IPS DF 6.9 (cell line): ENCODE results near the gene BMAL1.
"Not testable (repeated sequence)": the region's sequence is repeated elsewhere in the genome, so short reads cannot be mapped to it uniquely, and the experiment has no call there.

Experiments
- DNase-seq: peaks from one replicate; pipeline ENCODE4 v3.0.0-alpha.2; 2013; ENCODE audit warnings: low read depth, low spot score
- H3K27ac ChIP-seq: one replicate; pipeline ENCODE4 v1.5.1; 2013; ENCODE audit warnings: low read length, control low read depth
- H3K27me3 ChIP-seq: 2 replicates; pipeline ENCODE4 v1.6.1; 2013; ENCODE audit warnings: mild to moderate bottlenecking, low read length; ENCODE audit not compliant: control insufficient read depth, insufficient read depth
- H3K36me3 ChIP-seq: 2 replicates; pipeline ENCODE4 v1.6.1; 2013; ENCODE audit warnings: low read length; ENCODE audit not compliant: control insufficient read depth, insufficient read depth
- H3K4me1 ChIP-seq: 2 replicates; pipeline ENCODE4 v1.6.1; 2013; ENCODE audit warnings: low read length; ENCODE audit not compliant: control insufficient read depth, insufficient read depth
- H3K4me3 ChIP-seq: 2 replicates; pipeline ENCODE4 v1.5.1; 2013; ENCODE audit warnings: mild to moderate bottlenecking, low read length
- H3K9me3 ChIP-seq: 2 replicates; pipeline ENCODE4 v1.6.1; 2013; ENCODE audit warnings: low read length, inconsistent platforms; ENCODE audit not compliant: control insufficient read depth, insufficient read depth
- WGBS: extraction: QIAGEN DNeasy Blood & Tissue Kit; methylation state at CpG from one replicate; pipeline ENCODE4 v1.1.7; 2013; ENCODE audit warnings: mixed read lengths, missing lambda C conversion rate; ENCODE audit not compliant: insufficient read length, insufficient coverage; 5-methylcytosine and 5-hydroxymethylcytosine counted together

The BMAL1 gene

GRCh38 chr11:13378316-13378715 is 100.7 kb downstream of the BMAL1 start:
- H3K27me3 ChIP-seq, result no peaks in the 10 kb centered on the region
- no CpG with 5 or more reads among the region's 2 CpGs for WGBS
- no peaks in the 10 kb centered on the region for H3K36me3 ChIP-seq
- no peak overlapping the region for H3K27ac ChIP-seq
- no peaks in the 10 kb centered on the region for H3K4me1 ChIP-seq
- H3K4me3 ChIP-seq, result no peak overlapping the region
- no peaks in the 10 kb centered on the region; the same call in 1 of the 2 replicates for H3K9me3 ChIP-seq
- no peak for DNase-seq

GRCh38 chr11:13380731-13381130 is 103.1 kb downstream of the BMAL1 start:
- WGBS, result no CpG with 5 or more reads among the region's 2 CpGs
- Histone ChIP-seq H3K27ac (no peak overlapping the region), H3K36me3 (no peaks in the 10 kb centered on the region)

GRCh38 chr11:13382751-13383150 is 105.2 kb downstream of the BMAL1 start:
- Histone ChIP-seq H3K9me3 (no peaks in the 10 kb centered on the region; the same call in 1 of the 2 replicates), H3K27ac (no peak overlapping the region), H3K4me3 (no peak overlapping the region), H3K27me3 (no peaks in the 10 kb centered on the region), H3K4me1 (no peaks in the 10 kb centered on the region), H3K36me3 (no peaks in the 10 kb centered on the region)
- WGBS, result no CpG with 5 or more reads among the region's 3 CpGs
- no peak for DNase-seq

More at GRCh38 chr11:13380731-13381130, 103.1 kb downstream of the BMAL1 start:
- DNase-seq, result no peak
- Histone ChIP-seq H3K9me3 (no peaks in the 10 kb centered on the region; the same call in 1 of the 2 replicates), H3K4me1 (no peaks in the 10 kb centered on the region), H3K27me3 (no peaks in the 10 kb centered on the region), H3K4me3 (no peak overlapping the region)

GRCh38 chr11:13384908-13385640 is 107.5 kb downstream of the BMAL1 start:
- Histone ChIP-seq H3K4me3 (no peak overlapping the region), H3K36me3 (peaks cover 4% of the 10 kb centered on the region; the same call in 1 of the 2 replicates), H3K9me3 (no peaks in the 10 kb centered on the region; the same call in 1 of the 2 replicates), H3K27me3 (no peaks in the 10 kb centered on the region), H3K4me1 (no peaks in the 10 kb centered on the region), H3K27ac (no peak overlapping the region)
- no CpG with 5 or more reads among the region's 4 CpGs for WGBS
- peak; percentile 18 for DNase-seq

- no CpG with 5 or more reads among the region's 2 CpGs for WGBS
- Histone ChIP-seq H3K4me3 (no peak overlapping the region), H3K27me3 (no peaks in the 10 kb centered on the region), H3K4me1 (no peaks in the 10 kb centered on the region), H3K27ac (no peak overlapping the region), H3K36me3 (peaks cover 4% of the 10 kb centered on the region; the same call in 1 of the 2 replicates), H3K9me3 (no peaks in the 10 kb centered on the region)
- DNase-seq, result no peak
Measured at GRCh38 chr11:13386567-13386966, 109.0 kb downstream of the BMAL1 start.

- WGBS, result no CpG with 5 or more reads among the region's 5 CpGs
- Histone ChIP-seq H3K27ac (no peak overlapping the region), H3K9me3 (no peaks in the 10 kb centered on the region), H3K4me3 (no peak overlapping the region), H3K27me3 (no peaks in the 10 kb centered on the region), H3K36me3 (peaks cover 4% of the 10 kb centered on the region; the same call in 1 of the 2 replicates), H3K4me1 (no peaks in the 10 kb centered on the region)
- no peak for DNase-seq
Measured at GRCh38 chr11:13388741-13389140, 111.2 kb downstream of the BMAL1 start.

- DNase-seq, result no peak
- H3K4me3 ChIP-seq, result no peak overlapping the region
- WGBS, result no CpG with 5 or more reads among the region's 1 CpG
- H3K36me3 ChIP-seq, result peaks cover 4% of the 10 kb centered on the region; the same call in 1 of the 2 replicates
- no peaks in the 10 kb centered on the region for H3K27me3 ChIP-seq
- no peak overlapping the region for H3K27ac ChIP-seq
- no peaks in the 10 kb centered on the region for H3K9me3 ChIP-seq
- H3K4me1 ChIP-seq, result no peaks in the 10 kb centered on the region
Measured at GRCh38 chr11:13391217-13391616, 113.6 kb downstream of the BMAL1 start.

GRCh38 chr11:13398335-13398734 is 120.7 kb downstream of the BMAL1 start:
- not testable (repeated sequence) for H3K4me1 ChIP-seq

GRCh38 chr11:13405220-13405619 is 127.6 kb downstream of the BMAL1 start:
- Histone ChIP-seq H3K4me3 (no peak overlapping the region), H3K27ac (no peak overlapping the region), H3K4me1 (no peaks in the 10 kb centered on the region), H3K27me3 (no peaks in the 10 kb centered on the region), H3K9me3 (no peaks in the 10 kb centered on the region), H3K36me3 (no peaks in the 10 kb centered on the region)
- WGBS, result no CpG with 5 or more reads among the region's 4 CpGs
- no peak for DNase-seq

More at GRCh38 chr11:13398335-13398734, 120.7 kb downstream of the BMAL1 start:
- H3K36me3 ChIP-seq, H3K27me3 ChIP-seq, H3K9me3 ChIP-seq, H3K4me3 ChIP-seq, H3K27ac ChIP-seq, DNase-seq: not testable (repeated sequence)

GRCh38 chr11:13415201-13415600 is 137.6 kb downstream of the BMAL1 start:
- Histone ChIP-seq H3K9me3 (no peaks in the 10 kb centered on the region), H3K27ac (no peak overlapping the region), H3K4me3 (no peak overlapping the region), H3K4me1 (no peaks in the 10 kb centered on the region), H3K36me3 (no peaks in the 10 kb centered on the region), H3K27me3 (no peaks in the 10 kb centered on the region)
- WGBS, result no CpG with 5 or more reads among the region's 3 CpGs
- DNase-seq, result no peak

- H3K4me3 ChIP-seq, result no peak overlapping the region
- no CpG with 5 or more reads among the region's 6 CpGs for WGBS
- H3K36me3 ChIP-seq, result no peaks in the 10 kb centered on the region
- H3K27me3 ChIP-seq, result no peaks in the 10 kb centered on the region
- H3K4me1 ChIP-seq, result no peaks in the 10 kb centered on the region
- no peak overlapping the region for H3K27ac ChIP-seq
- DNase-seq, result no peak
- H3K9me3 ChIP-seq, result no peaks in the 10 kb centered on the region
Measured at GRCh38 chr11:13421561-13421960, 144.0 kb downstream of the BMAL1 start.
